Stimulated activated CD4-positive, alpha-beta T cell treated with anti-CD3 and anti-CD28 coated beads, Interleukin-4, amount 100 ng/mL, for 4 hours (primary cell): Measurements from ENCODE around the gene TK1.
"Not testable (repeated sequence)": the region's sequence is repeated elsewhere in the genome, so short reads cannot be mapped to it uniquely, and the experiment has no call there.

Experiments
- DNase-seq, 2 experiments: peaks; one replicate each; pipeline ENCODE4 v3.0.0-alpha.2; 2020

Gene TK1

GRCh38 chr17:78175643-78175981 lies 11.2 kb downstream of the TK1 start:
- DNase-seq: no peak

- DNase-seq: no peak
Observed at GRCh38 chr17:78174870-78175642, 11.8 kb downstream of the TK1 start.

GRCh38 chr17:78174346-78174869 lies 12.4 kb downstream of the TK1 start:
- no peak for DNase-seq

- no peak for DNase-seq
Observed at GRCh38 chr17:78173097-78173715, 13.6 kb downstream of the TK1 start.

GRCh38 chr17:78172249-78173051 lies 14.4 kb downstream of the TK1 start:
- DNase-seq: no peak

- DNase-seq: not testable (repeated sequence)
Observed at GRCh38 chr17:78171591-78172248, 15.1 kb downstream of the TK1 start.

GRCh38 chr17:78170692-78171590 lies 15.9 kb downstream of the TK1 start:
- no peak for DNase-seq

GRCh38 chr17:78168903-78169793 lies 17.7 kb downstream of the TK1 start:
- DNase-seq: peak; percentile 64 to 66

- peak; percentile 81 to 89 for DNase-seq
Observed at GRCh38 chr17:78168242-78168902, 18.5 kb downstream of the TK1 start, which contains the start of gene SYNGR2. Gene SYNGR2, plus strand, starts transcription at chr17:78168581. Its CDS starts 36 bp downstream, at chr17:78168617.

GRCh38 chr17:78166416-78166815 lies 20.4 kb downstream of the TK1 start:
- no peak for DNase-seq

GRCh38 chr17:78164748-78165607 lies 21.9 kb downstream of the TK1 start:
- no peak for DNase-seq

GRCh38 chr17:78163881-78164747 lies 22.7 kb downstream of the TK1 start:
- DNase-seq: no peak

GRCh38 chr17:78159575-78160158 lies 27.2 kb downstream of the TK1 start:
- DNase-seq: no peak

GRCh38 chr17:78154903-78155811 lies 31.7 kb downstream of the TK1 start:
- DNase-seq: no peak

- no peak for DNase-seq
Observed at GRCh38 chr17:78151514-78152008, 35.3 kb downstream of the TK1 start.

- no peak for DNase-seq
Observed at GRCh38 chr17:78148286-78149016, 38.4 kb downstream of the TK1 start.
